Mesenchymal stem cell (in vitro differentiated cells and primary cell): ENCODE measurements around the gene HOXB13.

Source experiments
- DNase-seq: peaks from one replicate; pipeline ENCODE4 v3.0.0-alpha.2; 2013
- H2AFZ ChIP-seq: one replicate; pipeline ENCODE4 v1.6.1; 2013; ENCODE audit warnings: low read depth, mild to moderate bottlenecking, control low read depth, inconsistent platforms, low read length, moderate library complexity
- H2AK5ac ChIP-seq: 2 replicates; pipeline ENCODE4 v1.6.1; 2013; ENCODE audit warnings: low read length, moderate library complexity, mild to moderate bottlenecking, inconsistent platforms; ENCODE audit not compliant: severe bottlenecking
- H2BK120ac ChIP-seq: one replicate; pipeline ENCODE4 v1.6.1; 2013; ENCODE audit warnings: low read depth, mild to moderate bottlenecking, inconsistent platforms, low read length, moderate library complexity
- H2BK12ac ChIP-seq, 2 experiments: one replicate each; pipeline ENCODE4 v1.6.1; 2013; ENCODE audit warnings: inconsistent platforms in 2 of 2, low read length in 2 of 2, mild to moderate bottlenecking in 2 of 2, moderate library complexity in 2 of 2, control low read depth in 1 of 2
- H2BK15ac ChIP-seq: one replicate; pipeline ENCODE4 v1.6.1; 2013; ENCODE audit warnings: mild to moderate bottlenecking, low read depth, inconsistent platforms; ENCODE audit not compliant: poor library complexity, severe bottlenecking
- H2BK5ac ChIP-seq: 2 replicates; pipeline ENCODE4 v1.6.1; 2013; ENCODE audit warnings: low read depth, mild to moderate bottlenecking, low read length, control low read depth, inconsistent platforms; ENCODE audit not compliant: poor library complexity, severe bottlenecking
- H3K14ac ChIP-seq, 2 experiments: one replicate each; pipeline ENCODE4 v1.6.1; 2013; ENCODE audit warnings: inconsistent platforms in 2 of 2, low read length in 2 of 2, control low read depth in 1 of 2, mild to moderate bottlenecking in 1 of 2, moderate library complexity in 1 of 2
- H3K18ac ChIP-seq, 2 experiments: one replicate each; pipeline ENCODE4 v1.6.1; 2013; ENCODE audit warnings: inconsistent platforms in 2 of 2, low read length in 2 of 2, control low read depth in 1 of 2, low read depth in 1 of 2, mild to moderate bottlenecking in 1 of 2
- H3K23ac ChIP-seq, 2 experiments: one replicate each; pipeline ENCODE4 v1.6.1; 2013; ENCODE audit warnings: inconsistent platforms in 2 of 2, low read length in 2 of 2, mild to moderate bottlenecking in 2 of 2, moderate library complexity in 2 of 2, control low read depth in 1 of 2
- H3K27ac ChIP-seq: 2 replicates; pipeline ENCODE4 v1.5.1; 2013; ENCODE audit warnings: mild to moderate bottlenecking, moderate library complexity, low read length, control low read depth, inconsistent platforms; ENCODE audit not compliant: poor library complexity, severe bottlenecking
- H3K27me3 ChIP-seq, 2 experiments: 2 replicates each; pipeline versions ENCODE4 v1.6.1 to v1.7.0; 2013; ENCODE audit warnings: low read length in 2 of 2, mild to moderate bottlenecking in 2 of 2, moderate library complexity in 2 of 2, control low read depth in 1 of 2, inconsistent platforms in 1 of 2; ENCODE audit not compliant: control insufficient read depth in 1 of 2, insufficient read depth in 1 of 2
- H3K36me3 ChIP-seq, 2 experiments: 2 replicates each; pipeline versions ENCODE4 v1.6.1 to v1.7.0; 2013; ENCODE audit warnings: low read length in 2 of 2, control low read depth in 1 of 2, inconsistent platforms in 1 of 2, low read depth in 1 of 2, mild to moderate bottlenecking in 1 of 2; ENCODE audit not compliant: insufficient read depth in 2 of 2, control insufficient read depth in 1 of 2
- H3K4ac ChIP-seq, 2 experiments: one replicate each; pipeline ENCODE4 v1.6.1; 2013; ENCODE audit warnings: inconsistent platforms in 2 of 2, low read length in 2 of 2, mild to moderate bottlenecking in 2 of 2, moderate library complexity in 2 of 2, control low read depth in 1 of 2, low read depth in 1 of 2
- H3K4me1 ChIP-seq: 2 replicates; pipeline ENCODE4 v1.6.1; 2013; ENCODE audit warnings: low read depth, low read length, control low read depth; ENCODE audit not compliant: control insufficient read depth, insufficient read depth
- H3K4me2 ChIP-seq: 2 replicates; pipeline ENCODE4 v1.6.1; 2013; ENCODE audit warnings: low read length, mild to moderate bottlenecking, inconsistent platforms; ENCODE audit not compliant: poor library complexity, severe bottlenecking
- H3K4me3 ChIP-seq, 2 experiments: 2 replicates each; pipeline versions ENCODE4 v1.5.1 to v1.7.0; 2013; ENCODE audit warnings: low read length in 2 of 2, mild to moderate bottlenecking in 2 of 2, control low read depth in 1 of 2, low read depth in 1 of 2; ENCODE audit not compliant: insufficient read depth in 1 of 2
- H3K79me1 ChIP-seq: replicated peaks from 2 replicates; pipeline ENCODE4 v1.6.1; 2013; ENCODE audit warnings: mild to moderate bottlenecking, control low read depth, low read length, inconsistent platforms; ENCODE audit not compliant: poor library complexity, severe bottlenecking
- H3K9ac ChIP-seq: 2 replicates; pipeline ENCODE4 v1.7.0; 2013; ENCODE audit warnings: mild to moderate bottlenecking, low read length, moderate library complexity
- H3K9me3 ChIP-seq: 2 replicates; pipeline ENCODE4 v1.7.0; 2013; ENCODE audit warnings: mild to moderate bottlenecking, low read length; ENCODE audit not compliant: control insufficient read depth
- H4K8ac ChIP-seq: one replicate; pipeline ENCODE4 v1.6.1; 2013; ENCODE audit warnings: inconsistent platforms, mild to moderate bottlenecking, low read length, moderate library complexity
- H4K91ac ChIP-seq: one replicate; pipeline ENCODE4 v1.6.1; 2013; ENCODE audit warnings: mild to moderate bottlenecking, low read length, inconsistent platforms
- WGBS: methylation state at CpG from one replicate; pipeline ENCODE4 v1.1.7; 2013; ENCODE audit warnings: mixed read lengths; 5-methylcytosine and 5-hydroxymethylcytosine counted together

HOXB13 gene

GRCh38 chr17:48748718-48749566, 20.4 kb upstream of the HOXB13 start:
- H3K4me1 ChIP-seq = peaks cover 4% of the 10 kb centered on the region
- no peaks in the 10 kb centered on the region for H3K79me1 ChIP-seq
- H3K36me3 ChIP-seq = no peaks in the 10 kb centered on the region
- H3K27me3 ChIP-seq = peaks cover 89 to 100% of the 10 kb centered on the region in 2 experiments
- DNase-seq = peak; percentile 5
- H2BK120ac ChIP-seq = no peak overlapping the region
- H2AFZ ChIP-seq = no peak overlapping the region
- no peak overlapping the region for H3K4ac ChIP-seq
- H2BK15ac ChIP-seq = no peak overlapping the region
- no peak overlapping the region for H3K18ac ChIP-seq
- H3K14ac ChIP-seq = no peak overlapping the region
- H3K9ac ChIP-seq = no peak overlapping the region
- H2BK12ac ChIP-seq = no peak overlapping the region
- H2BK5ac ChIP-seq = no peak overlapping the region
- H4K91ac ChIP-seq = no peak overlapping the region
- no peak overlapping the region for H3K23ac ChIP-seq
- H3K9me3 ChIP-seq = no peaks in the 10 kb centered on the region
- H2AK5ac ChIP-seq = no peak overlapping the region
- H3K4me3 ChIP-seq = no peak overlapping the region
- no peak overlapping the region for H4K8ac ChIP-seq
- 42% methylated on average over 11 of the region's 16 CpGs for WGBS
- no peak overlapping the region for H3K4me2 ChIP-seq
- H3K27ac ChIP-seq = no peak overlapping the region

GRCh38 chr17:48747445-48748363, 19.2 kb upstream of the HOXB13 start:
- Histone ChIP-seq H3K9ac (no peak overlapping the region), H2AFZ (no peak overlapping the region), H2BK5ac (no peak overlapping the region), H3K4ac (no peak overlapping the region), H3K4me3 (no peak overlapping the region), H3K27me3 (peaks cover 89 to 100% of the 10 kb centered on the region in 2 experiments), H3K4me2 (no peak overlapping the region), H2AK5ac (no peak overlapping the region), H3K9me3 (no peaks in the 10 kb centered on the region), H2BK120ac (no peak overlapping the region), H2BK12ac (no peak overlapping the region), H3K36me3 (no peaks in the 10 kb centered on the region), H3K23ac (no peak overlapping the region), H3K79me1 (no peaks in the 10 kb centered on the region), H3K27ac (no peak overlapping the region), H4K8ac (no peak overlapping the region), H3K4me1 (no peaks in the 10 kb centered on the region), H2BK15ac (no peak overlapping the region), H4K91ac (no peak overlapping the region), H3K14ac (no peak overlapping the region), H3K18ac (no peak overlapping the region)
- DNase-seq = peak; percentile 21
- 5% methylated on average over 48 of the region's 53 CpGs for WGBS

- H2BK120ac ChIP-seq = no peak overlapping the region
- H3K18ac ChIP-seq = no peak overlapping the region
- H3K79me1 ChIP-seq = no peaks in the 10 kb centered on the region
- no peak overlapping the region for H4K8ac ChIP-seq
- no peak overlapping the region for H2BK15ac ChIP-seq
- H3K23ac ChIP-seq = no peak overlapping the region
- peaks cover 88 to 100% of the 10 kb centered on the region in 2 experiments for H3K27me3 ChIP-seq
- no peak overlapping the region for H2BK12ac ChIP-seq
- H3K14ac ChIP-seq = no peak overlapping the region
- no peak overlapping the region for H2AK5ac ChIP-seq
- no peak overlapping the region for H2BK5ac ChIP-seq
- no peak overlapping the region for H3K9ac ChIP-seq
- H3K4me2 ChIP-seq = no peak overlapping the region
- H3K27ac ChIP-seq = no peak overlapping the region
- no peak overlapping the region for H4K91ac ChIP-seq
- peak; percentile 9 for DNase-seq
- H3K4me1 ChIP-seq = no peaks in the 10 kb centered on the region
- H3K4ac ChIP-seq = no peak overlapping the region
- 2% methylated on average over 21 of the region's 21 CpGs for WGBS
- no peak overlapping the region for H3K4me3 ChIP-seq
- H3K36me3 ChIP-seq = no peaks in the 10 kb centered on the region
- H2AFZ ChIP-seq = no peak overlapping the region
- no peaks in the 10 kb centered on the region for H3K9me3 ChIP-seq
Measured at GRCh38 chr17:48746916-48747444, 18.4 kb upstream of the HOXB13 start.
